NCI-H2227 treated with DMSO at 0.1 percent for 48 hours (cell line): Measurements from ENCODE around the gene SOCS4.
A peak's percentile ranks its signal among the peaks of the same experiment; 100 is the strongest.

ENCODE experiments used
- DNase-seq: peaks from one replicate; lab custom pipeline; 2025; lab: John Stamatoyannopoulos, UW

The SOCS4 gene

DNA sequence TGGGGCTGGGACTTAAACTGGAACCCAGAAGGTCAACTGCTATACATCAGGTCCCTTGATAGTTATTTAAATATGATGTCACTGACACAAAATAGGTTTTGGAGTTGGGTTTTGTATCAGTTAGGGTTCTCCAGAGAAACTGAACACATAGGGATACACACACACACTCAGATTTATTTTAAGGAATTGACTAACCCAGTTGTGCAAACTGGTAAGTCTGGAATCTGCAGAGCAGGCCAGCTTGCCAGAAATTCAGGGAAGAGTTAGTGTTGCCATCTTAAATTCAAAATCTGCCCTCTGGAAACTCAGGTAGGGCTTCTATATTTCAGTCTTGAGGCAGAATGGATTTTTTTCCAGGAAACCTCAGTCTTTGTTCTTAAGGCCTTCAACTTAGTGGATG lies 61.3 kb downstream of the SOCS4 start:
- no peak for DNase-seq

DNA sequence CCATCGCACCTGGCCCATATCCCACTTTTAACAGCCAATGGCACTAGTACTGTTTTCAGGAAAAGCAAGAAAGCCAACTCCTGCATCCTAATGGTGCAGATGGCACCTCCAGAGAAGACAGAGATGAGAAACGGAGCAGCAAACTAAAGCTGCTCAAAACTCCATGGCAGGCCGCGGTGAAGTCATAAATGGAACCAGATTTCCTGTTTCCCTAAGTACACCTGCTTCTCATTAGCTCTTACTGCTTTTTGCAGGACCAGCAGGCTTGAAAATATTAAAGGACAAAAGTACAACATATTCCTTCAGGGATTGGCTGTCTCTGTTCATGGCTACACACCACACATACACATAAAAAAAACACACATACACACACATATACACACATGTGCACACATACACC lies 65.3 kb downstream of the SOCS4 start:
- no peak for DNase-seq

DNA sequence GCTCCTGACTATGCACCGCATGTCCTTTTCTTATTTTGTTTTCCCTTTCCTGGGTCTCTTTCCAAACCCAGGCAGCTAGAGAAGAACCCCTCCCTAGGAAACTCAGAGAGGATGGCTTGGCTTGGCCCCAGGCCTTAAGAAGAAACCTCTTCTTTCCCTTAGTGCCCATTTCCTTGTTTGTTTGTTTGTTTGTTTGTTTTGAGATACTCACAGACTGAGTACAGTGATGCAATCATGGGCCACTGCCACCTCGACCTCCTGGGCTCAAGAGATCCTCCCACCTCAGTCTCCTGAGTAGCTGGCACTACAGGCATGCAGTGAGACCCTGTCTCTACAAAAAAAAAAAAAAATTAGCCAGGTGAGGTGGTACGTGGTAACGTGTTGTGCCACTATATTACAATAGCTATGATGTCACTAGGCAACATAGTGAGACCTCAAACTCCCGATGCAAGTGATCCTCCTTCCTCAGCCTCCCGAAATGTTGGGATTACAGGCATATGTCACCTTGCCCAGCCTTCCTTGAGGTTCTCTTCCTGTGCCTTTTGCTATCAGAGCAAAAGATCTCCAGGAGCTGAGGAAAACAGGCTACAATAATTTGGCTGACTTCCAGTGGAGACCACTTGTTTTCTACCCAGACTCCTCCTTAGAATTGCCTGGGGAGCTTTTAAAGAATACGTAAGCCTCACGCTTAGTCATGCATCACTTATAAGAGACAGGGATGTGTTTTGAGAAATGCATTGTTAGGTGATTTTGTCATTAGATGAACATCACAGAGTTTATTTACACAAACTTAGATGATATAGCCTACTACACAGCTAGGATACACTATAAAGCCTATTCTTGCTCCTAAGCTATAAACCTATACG lies 67.5 kb downstream of the SOCS4 start:
- DNase-seq = peak; percentile 29

DNA sequence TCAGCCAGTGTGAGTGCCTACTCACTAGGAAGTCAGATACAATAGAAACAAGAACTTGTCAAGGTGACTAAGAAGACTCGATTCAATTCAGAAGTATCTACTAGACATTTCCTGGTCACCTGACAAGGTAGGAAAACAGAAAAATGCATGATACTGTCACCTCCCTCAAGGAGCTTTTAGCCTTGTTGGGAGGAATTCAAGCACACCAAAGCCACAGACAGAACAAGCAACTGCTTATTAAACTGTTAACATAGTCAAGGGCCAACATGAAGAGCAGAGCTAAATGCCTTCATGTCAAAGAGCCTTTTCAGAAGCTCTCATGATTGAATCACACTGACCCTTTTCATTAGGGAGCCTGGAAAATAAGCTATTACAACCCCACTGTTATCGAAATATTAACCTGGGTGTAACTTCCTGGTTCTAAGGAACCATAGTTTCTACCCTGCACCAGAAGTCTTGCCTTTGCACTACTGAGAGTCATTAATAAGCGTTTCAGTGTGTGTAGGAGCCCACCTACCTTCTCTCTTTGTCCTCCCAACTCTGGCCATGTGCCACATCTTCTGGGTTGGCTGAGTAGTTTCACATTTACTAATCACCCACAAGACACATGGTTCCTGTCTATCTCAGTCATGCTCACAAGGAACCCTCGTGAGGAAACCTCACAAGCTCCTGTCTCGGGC lies 71.0 kb downstream of the SOCS4 start:
- peak; percentile 63 for DNase-seq

DNA sequence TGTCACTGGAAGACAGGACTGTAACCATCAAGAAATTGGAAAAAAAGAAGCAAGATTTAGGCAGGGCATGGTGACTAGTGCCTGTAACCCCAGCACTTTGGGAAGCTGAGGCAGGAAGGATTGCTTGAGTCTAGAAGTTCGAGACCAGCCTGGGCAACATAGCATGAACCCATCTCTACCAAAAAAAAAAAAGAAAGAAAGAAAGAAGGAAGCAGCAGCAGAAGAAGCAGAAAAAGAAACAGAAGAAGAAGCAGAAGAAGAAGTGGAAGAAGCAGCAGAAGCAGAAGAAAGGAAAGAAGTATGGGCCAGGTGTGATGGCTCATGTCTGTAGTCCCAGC lies 71.5 kb downstream of the SOCS4 start:
- no peak for DNase-seq
